DMS153 (cell line): ENCODE results near the gene CUX1.
"Not testable (repeated sequence)": the region's sequence is repeated elsewhere in the genome, so short reads cannot be mapped to it uniquely, and the experiment has no call there.

Experiments
- DNase-seq: peaks from one replicate; lab custom pipeline; 2025; lab: John Stamatoyannopoulos, UW

Gene CUX1

DNA sequence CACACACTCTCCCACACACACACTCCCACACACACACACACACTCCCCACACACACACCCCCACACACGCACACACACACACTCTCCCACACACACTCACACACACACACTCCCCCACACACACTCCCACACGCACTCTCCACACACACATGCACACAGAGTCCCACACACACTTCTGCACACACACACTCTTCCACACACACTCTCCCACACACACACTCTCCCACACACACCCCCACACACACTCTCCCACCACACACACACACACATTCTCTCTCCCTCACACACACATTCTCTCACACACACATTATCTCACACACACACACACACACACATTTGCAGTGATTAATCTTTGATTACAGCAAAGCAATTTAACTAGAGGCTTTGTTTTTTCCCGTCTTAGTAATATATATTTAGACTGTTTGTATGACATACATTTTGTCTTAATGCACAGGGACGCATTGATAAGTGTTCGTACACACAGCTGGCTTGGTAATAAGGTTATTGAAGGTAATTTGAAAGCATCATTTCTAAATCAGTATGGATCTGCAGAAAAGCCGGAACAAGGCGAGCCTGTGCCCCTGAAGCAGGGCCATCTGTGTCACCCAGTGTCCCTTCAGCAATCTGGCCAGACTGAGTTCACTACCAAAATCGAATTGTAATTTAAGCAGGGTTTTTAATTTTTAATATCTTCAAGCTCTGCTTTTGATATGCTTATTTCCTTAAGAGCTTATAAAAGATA is 399.3 kb downstream of the CUX1 start:
- no peak for DNase-seq

DNA sequence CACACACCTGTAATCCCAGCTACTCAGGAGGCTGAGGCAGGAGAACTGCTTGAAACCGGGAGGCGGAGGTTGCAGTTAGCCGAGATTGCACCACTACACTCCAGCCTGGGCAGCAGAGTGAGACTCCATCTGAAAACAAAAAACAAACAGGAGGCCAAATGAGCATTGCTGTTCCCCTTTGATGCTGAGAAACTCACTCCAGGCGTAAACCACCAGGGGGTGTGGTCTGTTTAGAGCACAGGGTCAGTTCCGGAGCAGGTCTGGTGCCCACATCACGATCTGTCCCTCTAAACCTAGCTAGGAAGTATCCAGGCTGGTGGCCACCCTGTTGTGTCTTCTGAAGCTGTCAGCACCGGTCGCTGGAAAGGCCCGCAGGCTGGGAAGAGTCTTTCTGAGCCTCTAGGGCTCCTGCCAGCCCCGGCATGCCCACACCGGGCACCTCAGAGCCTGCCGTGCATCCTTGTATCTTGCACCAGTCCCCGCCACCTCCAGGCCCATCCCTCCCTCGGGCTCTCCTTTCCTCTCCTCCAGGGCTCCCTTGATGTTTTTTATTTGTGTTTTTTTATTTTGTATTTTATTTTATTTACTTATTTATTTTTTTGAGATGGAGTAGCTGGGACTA is 402.9 kb downstream of the CUX1 start:
- no peak for DNase-seq

GRCh38 chr7:102220960-102221800 is 403.8 kb downstream of the CUX1 start:
- DNase-seq = no peak

- no peak for DNase-seq
Observed at GRCh38 chr7:102221961-102222360, 404.5 kb downstream of the CUX1 start.

GRCh38 chr7:102222445-102222844 is 405.0 kb downstream of the CUX1 start:
- DNase-seq = no peak

GRCh38 chr7:102223184-102223583 is 405.8 kb downstream of the CUX1 start:
- DNase-seq = no peak

DNA sequence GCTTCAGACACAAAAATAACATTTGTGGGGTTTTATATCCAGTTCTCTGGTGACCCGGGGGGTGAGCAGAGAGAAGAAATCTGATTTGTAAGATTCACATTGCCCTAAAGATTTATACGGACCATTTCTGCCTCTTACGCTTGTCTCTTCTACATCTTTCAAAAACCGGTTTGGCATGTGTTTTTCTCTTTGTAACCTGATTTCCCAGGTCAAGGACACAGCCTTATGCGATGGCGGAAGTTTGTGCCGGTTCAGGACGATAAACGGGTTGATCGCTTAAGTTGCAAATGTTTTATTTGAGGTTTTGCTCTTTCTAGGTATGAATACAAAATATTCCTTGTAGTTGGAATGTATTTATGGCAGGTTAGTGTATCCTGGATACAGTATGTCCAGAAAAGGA is 407.6 kb downstream of the CUX1 start:
- DNase-seq = no peak

- no peak for DNase-seq
Observed at GRCh38 chr7:102227371-102227770, 409.9 kb downstream of the CUX1 start.

DNA sequence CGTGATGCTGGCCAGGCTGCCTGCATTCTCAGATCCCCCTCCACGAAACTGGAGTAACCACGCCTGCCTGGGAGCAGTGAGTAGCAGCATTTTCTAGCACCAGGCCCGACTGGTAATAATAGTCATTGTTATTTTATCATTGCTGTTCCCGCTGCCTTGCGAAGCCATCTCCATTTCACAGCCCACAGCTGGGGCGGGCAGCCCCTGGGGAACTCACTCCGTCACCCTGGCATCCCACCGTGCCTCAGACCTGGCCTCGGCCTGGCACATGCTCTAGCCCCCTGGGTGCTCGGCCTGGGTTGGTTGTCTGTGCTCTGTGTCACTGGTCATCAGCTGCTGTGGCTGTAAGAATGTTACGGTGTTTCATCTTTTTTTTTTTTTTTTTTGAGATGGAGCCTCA is 411.5 kb downstream of the CUX1 start:
- no peak for DNase-seq

GRCh38 chr7:102230162-102230561 is 412.7 kb downstream of the CUX1 start:
- not testable (repeated sequence) for DNase-seq

DNA sequence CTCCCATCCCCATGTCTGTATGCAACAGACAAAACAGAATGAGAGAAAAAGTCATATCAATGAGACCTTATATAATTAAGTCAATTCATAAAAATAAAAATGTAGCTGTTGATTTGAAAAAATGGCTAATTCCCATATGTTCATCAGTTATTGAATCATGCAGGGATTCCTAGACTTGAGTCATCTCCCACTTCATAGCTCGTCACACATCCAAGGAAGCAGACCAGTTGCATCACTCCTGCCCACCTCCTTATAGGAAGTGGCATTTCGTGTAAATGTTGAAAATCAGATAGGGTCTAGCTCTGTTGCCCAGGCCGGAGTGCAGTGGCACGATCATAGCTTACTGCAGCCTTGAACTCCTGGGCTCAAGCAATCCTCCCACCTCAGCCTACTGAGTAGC is 413.2 kb downstream of the CUX1 start:
- DNase-seq = no peak

GRCh38 chr7:102232611-102233286 is 415.3 kb downstream of the CUX1 start:
- no peak for DNase-seq

DNA sequence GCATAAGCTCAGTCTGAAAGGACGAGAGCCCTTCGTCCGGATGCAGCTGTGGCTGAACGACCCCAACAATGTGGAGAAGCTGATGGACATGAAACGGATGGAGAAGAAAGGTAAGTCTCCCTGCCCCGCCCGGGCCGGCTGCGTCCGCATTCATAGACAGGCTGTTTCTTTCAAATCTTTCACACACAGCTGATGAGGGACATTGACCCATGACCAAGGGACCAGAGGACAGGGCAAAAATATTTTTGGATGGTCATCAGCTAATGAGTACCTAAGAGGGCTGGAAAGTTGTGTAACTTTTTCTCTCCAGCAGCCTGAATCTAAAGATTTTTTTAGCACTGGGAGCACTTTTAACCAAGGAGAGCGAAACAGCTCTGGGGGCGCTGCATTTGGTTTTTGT is 416.7 kb downstream of the CUX1 start:
- DNase-seq = no peak

GRCh38 chr7:102234801-102235550 is 417.6 kb downstream of the CUX1 start:
- no peak for DNase-seq

GRCh38 chr7:102236102-102236501 is 418.7 kb downstream of the CUX1 start:
- no peak for DNase-seq

GRCh38 chr7:102236592-102237287 is 419.3 kb downstream of the CUX1 start:
- DNase-seq = peak; percentile 7

GRCh38 chr7:102239206-102239820 is 421.9 kb downstream of the CUX1 start:
- DNase-seq = no peak

DNA sequence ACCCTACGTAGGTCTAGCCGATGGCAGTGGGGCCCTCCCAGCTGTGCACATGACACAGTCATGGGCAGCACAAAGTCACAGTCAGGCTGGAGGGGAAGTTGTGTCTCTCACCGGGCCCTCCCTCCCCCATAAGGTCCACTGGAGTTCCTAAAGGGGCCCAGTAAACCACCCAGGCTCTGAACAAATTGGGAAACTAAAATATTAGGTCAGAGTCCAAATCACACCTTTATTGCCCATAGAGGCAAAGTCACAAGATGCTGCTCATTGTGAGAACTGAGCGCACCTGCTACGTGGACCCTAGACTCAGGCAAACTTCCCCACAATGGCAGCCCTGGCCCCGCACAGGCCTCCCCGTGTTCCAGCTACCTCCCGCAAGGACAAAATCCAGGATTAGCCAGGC is 424.0 kb downstream of the CUX1 start:
- DNase-seq = no peak

DNA sequence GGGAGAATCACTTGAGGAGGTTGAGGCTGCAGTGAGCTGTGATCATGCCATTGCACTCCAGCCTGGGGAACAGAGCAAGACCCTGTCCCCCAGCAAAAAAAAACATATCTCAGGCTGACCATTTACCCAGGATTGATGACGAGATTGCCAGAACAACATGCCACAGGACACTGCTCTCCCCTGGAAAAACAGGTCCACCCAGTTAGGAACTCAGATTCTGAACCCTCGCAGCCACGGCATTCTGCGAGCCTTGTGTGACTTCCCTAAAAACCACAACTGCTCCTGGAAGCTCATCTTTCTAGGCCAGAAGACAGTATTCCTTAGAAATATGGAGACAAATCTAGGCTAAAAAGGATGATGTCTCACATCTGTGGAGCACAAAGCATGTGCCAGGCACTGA is 427.2 kb downstream of the CUX1 start:
- DNase-seq = no peak

DNA sequence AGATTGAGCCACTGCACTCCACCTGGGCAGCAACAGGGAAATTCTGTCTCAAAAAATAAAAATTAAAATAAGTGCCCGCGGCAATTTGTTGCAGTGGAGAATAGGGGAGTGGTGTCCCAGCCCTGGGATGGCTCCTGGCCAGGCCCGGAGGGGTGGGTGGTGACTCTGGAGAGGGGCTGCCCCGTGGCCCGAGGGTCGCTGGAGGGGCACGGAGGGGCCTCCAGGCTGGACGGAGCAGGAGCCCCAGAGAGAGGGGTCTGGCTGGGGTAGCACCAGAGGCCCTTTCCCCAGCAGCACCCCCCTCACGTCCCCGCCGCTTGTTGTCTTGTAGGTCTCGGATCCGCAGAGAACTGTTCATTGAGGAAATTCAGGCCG is 430.6 kb downstream of the CUX1 start:
- DNase-seq = no peak
